ENCODE results near the gene LIN37. TPM values are rescaled to one million over a fixed set of nuclear protein-coding genes. Genes with fewer than 3 reads are reported as not detected.
"Not testable (repeated sequence)": the region's sequence is repeated elsewhere in the genome, so short reads cannot be mapped to it uniquely, and the experiment has no call there.

LIN37 gene
- total RNA-seq, 3 donors from 2014 or later: 7.6 to 14.3 (median 8.6) TPM

GRCh38 chr19:35793381-35794165 lies 45.2 kb downstream of the LIN37 start:
- ATAC-seq (peak; percentile 65), DNase-seq (no peak)
- intact Hi-C loops (cut with DNase I, micrococcal nuclease): no loop called here
- Histone ChIP-seq H3K36me3 (ENCODE audit: low read depth) (no peaks in the 10 kb centered on the region), H3K9me3 (no peaks in the 10 kb centered on the region), H3K4me1 (ENCODE audit: low read depth) (no peaks in the 10 kb centered on the region), H3K4me3 (no peak overlapping the region)
- TF ChIP-seq CTCF (IDR thresholded peaks at IDR 0.05): no peak

- intact Hi-C loops (cut with DNase I, micrococcal nuclease); H3K4me1 ChIP-seq (ENCODE audit: low read depth); H3K9me3 ChIP-seq; DNase-seq; ATAC-seq; H3K36me3 ChIP-seq (ENCODE audit: low read depth); H3K4me3 ChIP-seq: not testable (repeated sequence)
Observed at GRCh38 chr19:35795564-35795963, 47.2 kb downstream of the LIN37 start.

GRCh38 chr19:35796645-35797542 lies 48.5 kb downstream of the LIN37 start:
- intact Hi-C loops (cut with DNase I, micrococcal nuclease): no loop called here
- TF ChIP-seq CTCF (IDR thresholded peaks at IDR 0.05): no peak
- Histone ChIP-seq H3K4me1 (ENCODE audit: low read depth) (no peaks in the 10 kb centered on the region), H3K4me3 (no peak overlapping the region), H3K9me3 (no peaks in the 10 kb centered on the region), H3K36me3 (ENCODE audit: low read depth) (no peaks in the 10 kb centered on the region)
- ATAC-seq (no peak), DNase-seq (peak in 1 of 3 donors; percentile 19)

- ATAC-seq: no peak
- no peak for TF ChIP-seq CTCF (IDR thresholded peaks at IDR 0.05)
Observed at GRCh38 chr19:35797663-35798062, 49.3 kb downstream of the LIN37 start.

GRCh38 chr19:35801828-35802227 lies 53.5 kb downstream of the LIN37 start:
- ATAC-seq: no peak
- Histone ChIP-seq H3K4me3 (no peak overlapping the region), H3K9me3 (no peaks in the 10 kb centered on the region), H3K4me1 (ENCODE audit: low read depth) (no peaks in the 10 kb centered on the region), H3K36me3 (ENCODE audit: low read depth) (no peaks in the 10 kb centered on the region)
- DNase-seq: peak in 1 of 3 donors; percentile 8
- TF ChIP-seq CTCF (IDR thresholded peaks at IDR 0.05): no peak
- intact Hi-C loops (cut with DNase I, micrococcal nuclease): no loop called here

More at GRCh38 chr19:35797663-35798062, 49.3 kb downstream of the LIN37 start:
- DNase-seq: peak in 1 of 3 donors; percentile 41
- no peaks in the 10 kb centered on the region for H3K4me1 ChIP-seq (ENCODE audit: low read depth)
- H3K36me3 ChIP-seq (ENCODE audit: low read depth): no peaks in the 10 kb centered on the region
- intact Hi-C loops (cut with DNase I, micrococcal nuclease): no loop called here
- H3K4me3 ChIP-seq: no peak overlapping the region
- no peaks in the 10 kb centered on the region for H3K9me3 ChIP-seq

Other genes starting within 250 kb of the LIN37 start
- gene DMKN, start 234.9 kb upstream of the LIN37 start, total RNA-seq: 10 to 100 TPM in 2 of 3 donors, 1 to 10 TPM in 1; 8.2 to 14.3 (median 10.7) TPM
- not detected for gene SBSN, start 220.3 kb upstream of the LIN37 start, total RNA-seq
- not detected for gene GAPDHS, start 215.1 kb upstream of the LIN37 start, total RNA-seq
- gene TMEM147, start 202.9 kb upstream of the LIN37 start, total RNA-seq: 10 to 100 TPM; 54.4 to 62.8 (median 58.2) TPM
- not detected for gene ATP4A, start 184.9 kb upstream of the LIN37 start, total RNA-seq
- not detected for gene PMIS2, start 162.4 kb upstream of the LIN37 start, total RNA-seq
- gene HAUS5, start 135.8 kb upstream of the LIN37 start, total RNA-seq: 10 to 100 TPM in 1 of 3 donors, 1 to 10 TPM in 2; 6.4 to 13.2 (median 9.0) TPM
- gene RBM42, start 119.5 kb upstream of the LIN37 start, total RNA-seq: 10 to 100 TPM; 67.4 to 73.3 (median 67.6) TPM
- gene ETV2, start 106.8 kb upstream of the LIN37 start, total RNA-seq: 1 to 10 TPM in 2 of 3 donors, under 1 TPM in 1; 0.76 to 2.0 (median 1.1) TPM
- gene COX6B1, start 100.3 kb upstream of the LIN37 start, total RNA-seq: 100 to 1,000 TPM; 460 to 939 (median 669) TPM
- gene UPK1A, start 82.1 kb upstream of the LIN37 start, total RNA-seq: not detected
- under 1 TPM in 1 of 3 donors, not detected in 2; 0.27 TPM for gene ZBTB32, start 44.0 kb upstream of the LIN37 start, total RNA-seq
- gene KMT2B, start 30.6 kb upstream of the LIN37 start, total RNA-seq: 10 to 100 TPM; 35.9 to 49.2 (median 37.5) TPM
- 10 to 100 TPM in 1 of 3 donors, 1 to 10 TPM in 2; 5.3 to 14.6 (median 8.2) TPM for gene IGFLR1, start 6.1 kb upstream of the LIN37 start, total RNA-seq
- gene U2AF1L4, start 3.2 kb upstream of the LIN37 start, total RNA-seq: 10 to 100 TPM; 19.7 to 32.4 (median 32.1) TPM
- 10 to 100 TPM; 56.7 to 92.1 (median 90.2) TPM for gene PSENEN, start 2.9 kb upstream of the LIN37 start, total RNA-seq
- gene HSPB6, start 8.5 kb downstream of the LIN37 start, total RNA-seq: 100 to 1,000 TPM in 1 of 3 donors, 10 to 100 TPM in 1, 1 to 10 TPM in 1; 3.9 to 122 (median 22.9) TPM
- 10 to 100 TPM; 21.7 to 26.5 (median 26.0) TPM for gene PROSER3, start 9.6 kb downstream of the LIN37 start, total RNA-seq
- gene ARHGAP33, start 27.0 kb downstream of the LIN37 start, total RNA-seq: 10 to 100 TPM; 14.4 to 16.0 (median 14.6) TPM
- gene PRODH2, start 64.3 kb downstream of the LIN37 start, total RNA-seq: not detected
- gene NPHS1, start 103.9 kb downstream of the LIN37 start, total RNA-seq: under 1 TPM in 1 of 3 donors, not detected in 2; 0.09 TPM
- gene KIRREL2, start 108.3 kb downstream of the LIN37 start, total RNA-seq: under 1 TPM in 1 of 3 donors, not detected in 2; 0.09 TPM
- 10 to 100 TPM in 1 of 3 donors, 1 to 10 TPM in 2; 1.6 to 13.2 (median 1.9) TPM for gene APLP1, start 120.0 kb downstream of the LIN37 start, total RNA-seq
- gene NFKBID, start 152.0 kb downstream of the LIN37 start, total RNA-seq: 10 to 100 TPM in 2 of 3 donors, 1 to 10 TPM in 1; 8.7 to 16.6 (median 12.3) TPM
- gene HCST, start 154.0 kb downstream of the LIN37 start, total RNA-seq: 1 to 10 TPM; 4.6 to 8.2 (median 7.9) TPM
- gene TYROBP, start 159.7 kb downstream of the LIN37 start, total RNA-seq: 10 to 100 TPM; 15.7 to 50.2 (median 45.0) TPM
- 10 to 100 TPM; 10.5 to 14.0 (median 10.5) TPM for gene LRFN3, start 187.8 kb downstream of the LIN37 start, total RNA-seq
- 10 to 100 TPM; 18.1 to 22.0 (median 19.1) TPM for gene SDHAF1, start 246.6 kb downstream of the LIN37 start, total RNA-seq

Measured in mucosa of descending colon (tissue), 3 donors.